ENCODE measurements around the gene HIVEP2.

HIVEP2 gene

GRCh38 chr6:142781129-142781528 lies 163.8 kb downstream of the HIVEP2 start:
- no peak for DNase-seq (ENCODE audit: low read depth)

GRCh38 chr6:142773859-142774648 lies 170.9 kb downstream of the HIVEP2 start:
- no peak for DNase-seq (ENCODE audit: low read depth)

- no peak for DNase-seq (ENCODE audit: low read depth)
Observed at GRCh38 chr6:142773324-142773723, 171.7 kb downstream of the HIVEP2 start.

GRCh38 chr6:142771162-142771561 lies 173.8 kb downstream of the HIVEP2 start:
- no peak for DNase-seq (ENCODE audit: low read depth)

- DNase-seq (ENCODE audit: low read depth), result no peak
Observed at GRCh38 chr6:142765306-142765705, 179.7 kb downstream of the HIVEP2 start.

- no peak for DNase-seq (ENCODE audit: low read depth)
Observed at GRCh38 chr6:142764311-142764710, 180.7 kb downstream of the HIVEP2 start.

- no peak for DNase-seq (ENCODE audit: low read depth)
Observed at GRCh38 chr6:142763205-142763604, 181.8 kb downstream of the HIVEP2 start.

- DNase-seq (ENCODE audit: low read depth), result no peak
Observed at GRCh38 chr6:142761756-142762155, 183.2 kb downstream of the HIVEP2 start.

- DNase-seq (ENCODE audit: low read depth), result no peak
Observed at GRCh38 chr6:142760152-142760551, 184.8 kb downstream of the HIVEP2 start.

- DNase-seq (ENCODE audit: low read depth), result no peak
Observed at GRCh38 chr6:142758629-142759025, 186.3 kb downstream of the HIVEP2 start.

- DNase-seq (ENCODE audit: low read depth), result no peak
Observed at GRCh38 chr6:142757852-142758628, 186.9 kb downstream of the HIVEP2 start.

- no peak for DNase-seq (ENCODE audit: low read depth)
Observed at GRCh38 chr6:142756215-142756630, 188.8 kb downstream of the HIVEP2 start.

GRCh38 chr6:142753196-142753595 lies 191.8 kb downstream of the HIVEP2 start:
- DNase-seq (ENCODE audit: low read depth), result no peak

GRCh38 chr6:142752348-142752747 lies 192.6 kb downstream of the HIVEP2 start:
- no peak for DNase-seq (ENCODE audit: low read depth)

- no peak for DNase-seq (ENCODE audit: low read depth)
Observed at GRCh38 chr6:142751452-142751851, 193.5 kb downstream of the HIVEP2 start.

- DNase-seq (ENCODE audit: low read depth), result no peak
Observed at GRCh38 chr6:142750998-142751397, 194.0 kb downstream of the HIVEP2 start.

GRCh38 chr6:142749556-142749955 lies 195.4 kb downstream of the HIVEP2 start:
- DNase-seq (ENCODE audit: low read depth), result no peak

- DNase-seq (ENCODE audit: low read depth), result no peak
Observed at GRCh38 chr6:142746524-142746923, 198.5 kb downstream of the HIVEP2 start.

GRCh38 chr6:142744836-142745235 lies 200.1 kb downstream of the HIVEP2 start:
- DNase-seq (ENCODE audit: low read depth), result no peak

- no peak for DNase-seq (ENCODE audit: low read depth)
Observed at GRCh38 chr6:142740449-142740848, 204.5 kb downstream of the HIVEP2 start.

- DNase-seq (ENCODE audit: low read depth), result no peak
Observed at GRCh38 chr6:142738731-142739130, 206.2 kb downstream of the HIVEP2 start.

GRCh38 chr6:142738035-142738396 lies 207.0 kb downstream of the HIVEP2 start:
- no peak for DNase-seq (ENCODE audit: low read depth)

- no peak for DNase-seq (ENCODE audit: low read depth)
Observed at GRCh38 chr6:142737368-142738034, 207.5 kb downstream of the HIVEP2 start.

Measured in stimulated activated CD8-positive, alpha-beta memory T cell treated with anti-CD3 and anti-CD28 coated beads, Interleukin-15, amount 100 ng/mL, for 24 hours (primary cell).